Activated T-cell treated with anti-CD3 and anti-CD28 coated beads, Interleukin-2, amount 50 U/mL, for 72 hours (primary cell): ENCODE measurements around the gene DOK4. TPM values are rescaled to one million over a fixed set of nuclear protein-coding genes. Genes with fewer than 3 reads are reported as not detected.

ENCODE experiments used
- ATAC-seq, 2 donors: fragments of 150-1000 bp; cut with Tn5 transposase; replicated peaks in 1 of 2; 2 replicates each; pipeline ENCODE4 v1.10.0; 2021; ENCODE audit warnings: moderate library complexity in 2 of 2, mild to moderate bottlenecking in 1 of 2
- DNase-seq, 2 donors: peaks; one replicate each; pipeline ENCODE4 v3.0.0; 2021 to 2022; ENCODE audit warnings: mixed read lengths in 1 of 2
- H3K27ac Mint-ChIP-seq: one replicate; pipeline ENCODE4 v1.8.0; 2022; ENCODE audit warnings: mild to moderate bottlenecking, moderate library complexity, mixed read lengths
- H3K27me3 Mint-ChIP-seq: one replicate; pipeline ENCODE4 v1.8.0; 2022; ENCODE audit warnings: low read depth, mixed read lengths
- H3K36me3 Mint-ChIP-seq, 2 donors: one replicate each; pipeline ENCODE4 v1.8.0; 2022; ENCODE audit warnings: mixed read lengths in 2 of 2, mild to moderate bottlenecking in 1 of 2; ENCODE audit not compliant: insufficient read depth in 2 of 2
- H3K4me1 Mint-ChIP-seq: one replicate; pipeline ENCODE4 v1.8.0; 2022; ENCODE audit warnings: low read depth, mixed read lengths
- H3K4me3 Mint-ChIP-seq, 2 donors: one replicate each; pipeline ENCODE4 v1.8.0; 2022; ENCODE audit warnings: mild to moderate bottlenecking in 2 of 2, mixed read lengths in 2 of 2, moderate library complexity in 2 of 2
- H3K9me3 Mint-ChIP-seq, 2 donors: one replicate each; pipeline ENCODE4 v1.8.0; 2022; ENCODE audit warnings: mixed read lengths in 2 of 2
- total RNA-seq, 2 donors: library from RNA; stranded (reverse); gene quantifications; one replicate each; pipeline ENCODE4 v1.2.3, GENCODE V29; 2022

DOK4 gene
- total RNA-seq, 2 donors from 2014 or later = 12.0 to 19.6 TPM

DNA sequence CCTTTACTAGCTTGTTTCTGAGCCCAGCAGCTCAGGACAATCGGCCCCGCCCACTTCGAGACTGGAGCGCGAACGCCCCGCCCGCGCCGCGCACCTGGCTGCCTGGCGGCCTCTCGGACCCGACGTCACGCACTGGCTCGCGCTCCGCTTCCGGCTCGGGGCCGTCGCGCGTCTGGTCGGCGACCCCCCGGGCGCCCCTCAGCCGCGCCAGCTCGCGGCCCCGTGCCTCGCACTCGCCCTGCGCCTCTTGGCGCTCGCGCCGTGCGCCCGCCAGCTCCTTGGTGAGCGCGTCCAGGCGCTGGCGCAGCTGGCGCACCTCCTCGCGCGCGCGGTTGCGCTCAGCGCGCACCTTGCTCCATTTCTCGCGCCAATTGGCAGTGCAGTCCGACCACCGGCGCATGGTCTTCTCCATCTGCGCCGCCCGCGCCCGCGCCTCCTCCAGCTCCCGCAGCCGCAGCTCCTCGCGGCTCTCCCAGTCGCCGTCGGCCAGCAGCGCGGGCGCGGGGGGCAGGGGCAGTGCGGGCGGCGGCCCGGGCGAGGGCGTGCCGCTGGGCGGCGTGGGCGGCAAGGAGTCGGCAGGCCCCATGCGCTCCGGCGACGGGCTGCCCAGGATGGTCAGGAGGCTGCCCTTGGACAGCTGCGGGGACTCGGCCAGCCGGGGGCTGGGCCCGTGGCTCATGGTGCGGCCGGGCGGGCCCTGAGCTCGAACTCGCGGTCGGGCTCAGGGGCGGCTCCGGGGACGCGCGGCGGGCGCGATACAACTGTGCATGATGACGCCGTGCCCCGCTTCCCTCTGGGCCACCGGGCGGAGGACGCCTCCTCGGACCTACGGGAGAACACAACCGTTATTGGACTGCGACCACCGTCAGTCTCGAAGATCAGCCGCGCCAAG, 42.5 kb upstream of the DOK4 start:
- no peaks in the 10 kb centered on the region for H3K27me3 Mint-ChIP-seq
- H3K4me1 Mint-ChIP-seq = peaks cover 45% of the 10 kb centered on the region
- H3K36me3 Mint-ChIP-seq = no peaks in the 10 kb centered on the region
- no peak for DNase-seq
- H3K9me3 Mint-ChIP-seq = no peaks in the 10 kb centered on the region
- no peak for ATAC-seq
- no peak overlapping the region for H3K27ac Mint-ChIP-seq
- no peak overlapping the region for H3K4me3 Mint-ChIP-seq

- ATAC-seq = no peak
- no peak for DNase-seq
- H3K4me1 Mint-ChIP-seq = peaks cover 35% of the 10 kb centered on the region
- H3K4me3 Mint-ChIP-seq = no peak overlapping the region
- no peaks in the 10 kb centered on the region for H3K36me3 Mint-ChIP-seq
- H3K27me3 Mint-ChIP-seq = no peaks in the 10 kb centered on the region
- no peaks in the 10 kb centered on the region for H3K9me3 Mint-ChIP-seq
- no peak overlapping the region for H3K27ac Mint-ChIP-seq
Observed at GRCh38 chr16:57527610-57528360, 41.5 kb upstream of the DOK4 start.

- DNase-seq (no peak), ATAC-seq (no peak)
- no peaks in the 10 kb centered on the region for H3K36me3 Mint-ChIP-seq
- no peak overlapping the region for H3K4me3 Mint-ChIP-seq
- no peak overlapping the region for H3K27ac Mint-ChIP-seq
- no peaks in the 10 kb centered on the region for H3K9me3 Mint-ChIP-seq
- peaks cover 27% of the 10 kb centered on the region for H3K4me1 Mint-ChIP-seq
- no peaks in the 10 kb centered on the region for H3K27me3 Mint-ChIP-seq
Observed at GRCh38 chr16:57527027-57527426, 40.7 kb upstream of the DOK4 start.

- H3K27me3 Mint-ChIP-seq = no peaks in the 10 kb centered on the region
- no peaks in the 10 kb centered on the region for H3K36me3 Mint-ChIP-seq
- DNase-seq = no peak
- no peak for ATAC-seq
- H3K4me1 Mint-ChIP-seq = peaks cover 22% of the 10 kb centered on the region
- no peak overlapping the region for H3K4me3 Mint-ChIP-seq
- H3K9me3 Mint-ChIP-seq = no peaks in the 10 kb centered on the region
- H3K27ac Mint-ChIP-seq = no peak overlapping the region
Observed at GRCh38 chr16:57526498-57526897, 40.2 kb upstream of the DOK4 start.

DNA sequence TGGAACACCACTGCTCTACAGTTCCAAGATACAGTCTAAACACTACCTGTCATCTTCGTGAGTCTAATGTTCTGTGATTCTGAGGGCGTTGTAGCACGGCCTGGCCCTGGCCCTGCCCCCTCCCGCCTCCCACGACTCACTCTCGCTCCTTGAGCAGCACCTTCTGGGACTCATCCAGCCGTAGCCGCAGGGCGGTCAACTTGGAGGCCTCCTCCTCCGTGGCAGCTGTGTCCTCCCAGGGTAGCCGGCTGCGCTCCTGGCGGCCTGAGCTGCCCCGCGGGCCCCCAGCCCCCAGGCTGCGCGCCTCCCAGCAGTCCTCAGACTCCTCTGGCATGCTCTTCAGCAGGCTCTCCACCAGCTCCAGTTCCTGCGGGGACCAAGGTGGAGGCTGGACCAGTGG, 39.5 kb upstream of the DOK4 start:
- no peak for DNase-seq
- H3K4me1 Mint-ChIP-seq = peaks cover 15% of the 10 kb centered on the region
- ATAC-seq = no peak
- H3K27me3 Mint-ChIP-seq = no peaks in the 10 kb centered on the region
- H3K27ac Mint-ChIP-seq = no peak overlapping the region
- H3K36me3 Mint-ChIP-seq = no peaks in the 10 kb centered on the region
- H3K9me3 Mint-ChIP-seq = no peaks in the 10 kb centered on the region
- H3K4me3 Mint-ChIP-seq = no peak overlapping the region

- Mint-ChIP-seq H3K4me3 (no peak overlapping the region), H3K9me3 (no peaks in the 10 kb centered on the region), H3K27ac (no peak overlapping the region), H3K4me1 (no peaks in the 10 kb centered on the region), H3K36me3 (no peaks in the 10 kb centered on the region), H3K27me3 (no peaks in the 10 kb centered on the region)
- no peak for DNase-seq
- no peak for ATAC-seq
Observed at GRCh38 chr16:57522960-57523359, 36.7 kb upstream of the DOK4 start.

- Mint-ChIP-seq H3K27me3 (no peaks in the 10 kb centered on the region), H3K36me3 (no peaks in the 10 kb centered on the region), H3K27ac (no peak overlapping the region), H3K4me1 (no peaks in the 10 kb centered on the region), H3K9me3 (no peaks in the 10 kb centered on the region), H3K4me3 (no peak overlapping the region)
- ATAC-seq (peak; percentile 94 to 96), DNase-seq (peak; percentile 83 to 86)
Observed at GRCh38 chr16:57519796-57520360, 33.6 kb upstream of the DOK4 start.

DNA sequence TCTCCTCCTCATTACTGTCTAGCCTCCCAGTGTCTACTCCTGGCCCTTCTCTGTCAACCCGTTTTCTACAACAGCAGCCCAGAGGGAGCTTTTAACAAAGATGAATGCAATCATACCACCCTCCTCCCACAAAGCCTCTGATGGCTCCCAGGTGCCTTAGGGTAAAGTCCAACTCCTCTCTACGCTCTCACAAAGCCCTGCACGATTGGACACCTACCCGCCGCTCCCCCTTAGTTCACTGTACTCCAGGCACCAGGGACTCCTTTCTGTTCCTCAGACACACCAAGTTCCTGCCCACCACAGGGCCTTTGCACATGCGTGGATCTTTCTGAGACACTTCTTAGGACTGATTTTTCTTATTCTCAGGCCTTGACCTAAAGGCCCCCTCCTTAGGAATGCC, 32.6 kb upstream of the DOK4 start:
- no peaks in the 10 kb centered on the region for H3K9me3 Mint-ChIP-seq
- ATAC-seq (no peak), DNase-seq (no peak)
- no peaks in the 10 kb centered on the region for H3K4me1 Mint-ChIP-seq
- no peak overlapping the region for H3K4me3 Mint-ChIP-seq
- no peaks in the 10 kb centered on the region for H3K36me3 Mint-ChIP-seq
- no peak overlapping the region for H3K27ac Mint-ChIP-seq
- H3K27me3 Mint-ChIP-seq = no peaks in the 10 kb centered on the region

DNA sequence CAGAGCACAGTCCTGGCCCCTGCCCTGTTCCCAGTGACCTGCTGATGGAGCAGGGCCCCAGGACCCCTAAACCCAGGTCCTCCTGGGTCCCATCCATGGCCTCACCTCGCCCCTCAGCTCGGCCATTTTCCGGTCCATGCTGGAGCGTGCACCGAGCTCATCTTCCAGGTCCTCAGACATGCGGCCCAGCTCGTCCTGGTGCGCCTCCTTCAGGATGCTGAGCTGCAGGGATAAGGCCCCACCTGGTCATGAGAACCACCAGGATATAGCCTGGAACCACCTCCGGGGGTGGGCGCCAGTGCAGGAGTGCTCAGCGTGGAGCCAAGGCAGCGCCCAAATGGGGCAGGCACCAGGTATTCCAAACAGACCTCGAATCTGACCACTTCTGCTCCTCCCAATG, 32.2 kb upstream of the DOK4 start:
- H3K36me3 Mint-ChIP-seq = no peaks in the 10 kb centered on the region
- no peaks in the 10 kb centered on the region for H3K4me1 Mint-ChIP-seq
- no peak overlapping the region for H3K4me3 Mint-ChIP-seq
- DNase-seq (no peak), ATAC-seq (no peak)
- H3K27me3 Mint-ChIP-seq = no peaks in the 10 kb centered on the region
- no peaks in the 10 kb centered on the region for H3K9me3 Mint-ChIP-seq
- no peak overlapping the region for H3K27ac Mint-ChIP-seq

DNA sequence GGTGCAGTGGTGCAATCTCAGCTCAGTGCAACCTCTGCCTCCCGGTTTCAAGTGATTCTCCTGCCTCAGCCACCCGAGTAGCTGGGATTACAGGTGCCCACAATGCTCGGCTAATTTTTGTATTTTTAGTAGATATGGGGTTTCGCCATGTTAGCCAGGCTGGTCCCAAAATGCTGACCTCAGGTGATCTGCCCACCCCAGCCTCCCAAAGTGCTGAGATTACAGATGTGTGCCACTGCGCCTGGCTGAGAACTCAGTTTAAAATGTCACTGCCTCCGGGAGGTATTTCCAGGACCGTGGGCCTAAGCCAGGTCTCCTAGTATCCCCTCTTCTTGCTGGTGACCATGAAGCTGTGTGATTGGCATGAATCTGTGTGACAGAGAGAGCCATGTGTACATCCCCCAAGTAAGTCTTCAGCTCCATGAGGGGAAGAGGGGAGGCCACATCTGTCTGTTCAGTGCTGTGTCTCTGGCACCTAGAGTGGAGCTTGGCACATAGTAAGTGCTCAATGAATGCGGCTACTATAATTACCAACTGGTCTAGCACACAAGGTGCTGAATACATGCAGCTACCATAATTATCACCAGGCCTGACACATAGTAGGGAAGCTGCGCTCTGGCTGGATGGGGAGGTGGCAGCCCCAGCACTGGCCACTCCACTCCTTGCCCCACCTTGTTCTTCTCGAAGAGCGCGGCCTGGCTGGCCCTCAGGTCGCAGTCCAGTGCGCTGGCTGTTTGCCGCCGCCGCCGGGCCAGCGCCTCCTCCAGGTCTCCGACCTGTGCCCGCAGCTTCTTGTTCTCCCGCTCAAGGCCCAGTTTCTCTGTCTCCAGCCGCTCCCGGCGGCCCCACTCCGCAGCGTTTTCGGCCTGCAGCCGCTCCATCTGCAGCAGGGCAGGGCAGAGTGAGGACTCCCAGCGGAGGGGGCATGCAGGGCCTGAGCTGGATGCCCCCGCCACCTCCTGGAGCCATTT, 31.4 kb upstream of the DOK4 start:
- Mint-ChIP-seq H3K27ac (no peak overlapping the region), H3K9me3 (no peaks in the 10 kb centered on the region), H3K36me3 (no peaks in the 10 kb centered on the region)

GRCh38 chr16:57516773-57517172, 30.5 kb upstream of the DOK4 start:
- no peaks in the 10 kb centered on the region for H3K9me3 Mint-ChIP-seq
- H3K4me1 Mint-ChIP-seq = no peaks in the 10 kb centered on the region
- no peaks in the 10 kb centered on the region for H3K27me3 Mint-ChIP-seq
- no peak for DNase-seq
- no peak overlapping the region for H3K4me3 Mint-ChIP-seq
- no peak overlapping the region for H3K27ac Mint-ChIP-seq
- H3K36me3 Mint-ChIP-seq = no peaks in the 10 kb centered on the region
- no peak for ATAC-seq

More for the DNA sequence above, 31.4 kb upstream of the DOK4 start:
- ATAC-seq = no peak
- no peak for DNase-seq
- H3K4me3 Mint-ChIP-seq = no peak overlapping the region
- no peaks in the 10 kb centered on the region for H3K27me3 Mint-ChIP-seq
- no peaks in the 10 kb centered on the region for H3K4me1 Mint-ChIP-seq

DNA sequence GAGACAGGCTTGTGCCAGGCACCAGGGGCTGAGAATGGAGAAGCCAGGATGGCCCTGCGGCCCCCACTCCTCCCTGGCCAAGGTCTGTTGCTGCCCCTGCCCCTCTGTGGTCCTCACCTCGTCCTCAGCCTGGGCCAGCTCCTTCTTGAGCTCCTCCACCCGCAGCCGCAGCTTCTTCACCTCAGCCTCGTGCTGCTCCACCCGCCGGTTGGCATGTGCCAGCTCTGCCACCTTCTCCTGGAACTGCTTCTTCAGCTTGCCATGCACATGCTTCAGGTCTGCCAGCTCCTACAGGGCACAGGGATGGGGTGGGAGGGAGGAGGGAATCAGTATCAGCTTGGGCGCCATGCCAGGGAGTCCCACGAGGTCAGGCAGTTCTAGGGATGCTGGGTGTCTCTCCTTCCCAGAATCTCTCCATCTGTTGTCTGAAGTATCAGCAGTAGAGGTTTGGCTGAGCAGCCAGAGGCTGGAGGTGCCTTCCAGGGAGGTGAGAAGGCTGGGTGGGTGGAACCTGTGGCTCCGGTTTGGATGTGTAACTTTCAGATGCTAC, 30.0 kb upstream of the DOK4 start:
- ATAC-seq = no peak
- DNase-seq = no peak
- H3K4me3 Mint-ChIP-seq = no peak overlapping the region
- no peak overlapping the region for H3K27ac Mint-ChIP-seq
- H3K9me3 Mint-ChIP-seq = no peaks in the 10 kb centered on the region
- no peaks in the 10 kb centered on the region for H3K27me3 Mint-ChIP-seq
- no peaks in the 10 kb centered on the region for H3K36me3 Mint-ChIP-seq
- no peaks in the 10 kb centered on the region for H3K4me1 Mint-ChIP-seq
